Testis (tissue), 2 donors: ENCODE data around the gene TFPI2.
"Not testable (repeated sequence)": the region's sequence is repeated elsewhere in the genome, so short reads cannot be mapped to it uniquely, and the experiment has no call there.

ENCODE experiments used
- CTCF ChIP-seq, 3 experiments: fragments of 450-650 bp in 2 of 3; fragments of 200-600 bp in 1 of 3; sonication (generic) in 1 of 3; IDR thresholded peaks; one replicate each; pipeline ENCODE4 v1.5.1; 2016 to 2019; ENCODE audit warnings: antibody characterized with exemption in 3 of 3, mild to moderate bottlenecking in 2 of 3, moderate library complexity in 1 of 3
- POLR2A ChIP-seq: fragments of 450-650 bp; IDR thresholded peaks from one replicate; pipeline ENCODE4 v1.6.1; 2017; ENCODE audit warnings: antibody characterized with exemption, mild to moderate bottlenecking, moderate library complexity

GRCh38 chr7:93911661-93912060 is 21.1 kb upstream of the TFPI2 start:
- not testable (repeated sequence) for TF ChIP-seq CTCF (IDR thresholded peaks at IDR 0.05); POLR2A
